GM18507 (cell line): ENCODE results near the gene FBL.
"Not testable (repeated sequence)": the region's sequence is repeated elsewhere in the genome, so short reads cannot be mapped to it uniquely, and the experiment has no call there.

Experiments used
- DNase-seq: peaks from one replicate; pipeline ENCODE4 v3.0.0; 2011; ENCODE audit warnings: low read depth; ENCODE audit not compliant: insufficient read length; ENCODE audit errors: extremely low spot score
- FAIRE-seq: peaks from 2 replicates; lab custom pipeline; 2011; peaks lifted over from hg19 to GRCh38; lab: Jason Lieb, UNC

FBL gene

GRCh38 chr19:39878398-39878797, 32.2 kb upstream of the FBL start:
- no peak for DNase-seq
- FAIRE-seq = no peak

- FAIRE-seq, DNase-seq: not testable (repeated sequence)
Observed at GRCh38 chr19:39877982-39878381, 31.8 kb upstream of the FBL start.

GRCh38 chr19:39877488-39877887, 31.3 kb upstream of the FBL start:
- not testable (repeated sequence) for DNase-seq, FAIRE-seq

DNA sequence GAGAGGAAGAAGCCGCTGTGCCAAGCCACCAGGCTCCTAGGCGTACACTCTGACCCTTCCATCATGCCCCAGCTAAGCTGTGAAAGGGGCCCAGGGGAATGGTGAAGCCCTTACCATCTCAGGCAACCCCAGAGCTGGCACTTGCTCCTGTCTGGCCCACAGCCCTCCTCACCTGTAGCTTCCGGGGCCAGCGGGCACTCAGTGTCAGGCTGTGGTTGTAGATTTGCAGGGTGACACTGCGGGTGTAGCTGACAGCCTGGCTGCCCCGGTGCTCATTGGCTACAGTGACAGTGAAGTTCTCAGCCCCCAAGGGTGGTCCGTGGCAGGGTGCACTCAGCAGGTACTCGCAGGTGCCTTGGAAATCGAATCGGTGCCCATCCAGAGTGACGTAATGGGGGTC, 30.3 kb upstream of the FBL start:
- not testable (repeated sequence) for DNase-seq, FAIRE-seq

DNA sequence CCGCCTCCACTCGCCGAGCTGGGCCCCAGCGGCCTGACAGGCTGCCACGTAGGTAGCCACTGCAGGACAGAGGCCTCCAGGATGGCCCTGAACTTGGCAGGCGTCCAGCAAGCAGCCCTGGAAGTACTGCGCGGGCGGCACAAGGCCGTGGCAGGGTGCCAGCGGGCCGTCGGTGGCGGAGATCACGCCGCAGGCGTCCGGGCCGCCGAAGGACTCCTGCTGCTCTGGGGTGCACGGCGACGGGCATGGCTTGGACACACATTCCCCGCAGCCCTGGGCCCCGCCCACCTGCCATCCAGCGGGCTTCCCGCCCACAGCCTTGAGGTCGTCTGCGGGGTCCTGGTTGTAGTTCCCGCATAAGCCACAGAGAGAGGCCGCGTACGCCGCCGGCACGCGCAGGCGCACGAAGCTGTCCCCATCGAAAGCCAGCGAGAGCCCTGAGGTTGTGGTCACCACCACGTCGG, 29.3 kb upstream of the FBL start:
- FAIRE-seq, DNase-seq: not testable (repeated sequence)

DNA sequence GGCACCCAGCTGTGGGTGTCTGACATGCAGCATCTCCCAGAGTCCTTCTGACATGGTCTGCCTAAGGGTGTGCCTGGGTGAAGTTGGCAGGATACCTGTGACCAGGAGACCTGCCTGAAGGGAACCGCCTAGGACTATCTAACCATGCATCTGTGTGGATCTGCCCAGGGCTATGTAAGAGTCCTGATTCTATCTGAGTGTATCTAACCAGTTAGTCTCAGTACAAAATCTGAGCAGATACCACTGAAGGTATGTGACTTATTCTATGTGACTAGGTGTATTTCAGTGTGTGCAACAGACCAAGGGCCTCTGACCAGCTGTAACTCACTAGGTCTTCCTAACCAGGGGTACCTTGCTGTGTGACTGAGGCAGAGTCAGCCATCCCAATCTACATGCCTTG, 28.2 kb upstream of the FBL start:
- FAIRE-seq (no peak), DNase-seq (no peak)

- DNase-seq (no peak), FAIRE-seq (no peak)
Observed at GRCh38 chr19:39873385-39873784, 27.2 kb upstream of the FBL start.

DNA sequence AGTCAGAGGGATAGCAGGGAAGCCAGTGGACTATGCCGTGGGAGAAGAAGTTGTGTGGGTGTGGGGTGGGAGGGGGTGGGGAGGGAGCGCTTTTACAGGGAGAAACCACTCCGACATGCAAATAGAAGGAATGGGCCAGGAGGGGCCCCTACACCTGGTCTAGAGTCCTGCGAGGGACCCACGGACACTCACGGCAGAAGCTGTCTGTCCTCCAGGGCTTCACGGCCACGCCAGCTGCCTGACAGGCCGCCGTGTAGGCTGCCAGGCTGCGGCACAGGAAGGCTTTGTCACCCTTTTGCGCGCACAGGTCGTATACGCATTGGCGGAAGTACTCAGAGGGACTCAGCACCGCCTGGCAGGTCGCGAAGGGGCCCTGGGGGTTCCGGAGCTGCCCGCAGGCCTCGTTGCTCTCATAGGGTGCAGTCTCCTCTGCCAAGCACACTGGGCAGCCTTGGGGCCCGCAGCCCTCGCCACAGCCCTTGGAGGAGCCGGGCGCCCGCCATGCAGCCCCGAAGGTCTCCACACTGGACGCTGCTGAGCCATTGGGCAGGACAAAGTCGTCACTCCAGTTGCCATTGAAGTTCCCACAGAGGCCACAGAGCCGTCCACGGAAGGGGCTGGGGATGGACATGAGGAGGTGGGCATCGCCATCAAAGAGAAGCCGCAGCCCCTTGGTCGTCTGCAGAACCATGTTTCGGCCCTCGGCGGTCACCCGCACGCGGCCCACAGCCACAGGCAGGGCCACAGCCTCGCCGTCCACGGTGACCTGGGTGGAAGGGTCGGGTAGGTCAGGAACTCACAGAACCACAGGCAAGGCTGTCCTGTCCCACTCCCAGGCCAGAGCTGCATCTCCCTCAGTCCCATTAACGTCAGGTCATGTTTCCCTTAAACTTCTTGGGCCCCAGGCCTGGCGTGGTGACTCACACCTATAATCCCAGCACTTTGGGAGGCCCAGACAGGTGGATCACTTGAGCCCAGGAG, 26.0 kb upstream of the FBL start:
- FAIRE-seq (no peak), DNase-seq (no peak)

- FAIRE-seq = no peak
- no peak for DNase-seq
Observed at GRCh38 chr19:39871362-39871761, 25.2 kb upstream of the FBL start.

- DNase-seq (no peak), FAIRE-seq (no peak)
Observed at GRCh38 chr19:39870171-39870971, 24.2 kb upstream of the FBL start.

GRCh38 chr19:39867952-39868351, 21.8 kb upstream of the FBL start:
- no peak for FAIRE-seq
- no peak for DNase-seq

DNA sequence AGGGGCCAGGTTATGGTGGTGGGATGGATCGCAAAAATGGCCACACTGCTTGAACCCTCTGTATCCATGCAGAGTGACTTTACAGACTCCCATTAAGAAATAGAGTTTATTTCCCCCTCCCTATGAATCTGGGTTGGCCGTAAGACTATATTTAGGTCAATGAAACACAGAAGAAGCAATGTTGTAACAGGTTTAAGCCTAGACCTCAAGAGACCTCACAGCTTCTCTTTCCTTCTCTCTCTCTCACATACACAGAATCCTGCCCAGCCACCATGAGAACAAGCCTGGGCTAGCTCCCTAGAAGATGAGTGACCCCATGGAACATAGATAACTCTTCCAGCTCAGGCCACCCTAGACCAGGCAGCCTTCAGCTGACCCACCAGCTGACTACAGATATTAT, 21.0 kb upstream of the FBL start:
- no peak for DNase-seq
- FAIRE-seq = no peak

GRCh38 chr19:39865953-39866352, 19.8 kb upstream of the FBL start:
- FAIRE-seq (no peak), DNase-seq (no peak)

- no peak for DNase-seq
- no peak for FAIRE-seq
Observed at GRCh38 chr19:39865186-39865585, 19.0 kb upstream of the FBL start.

DNA sequence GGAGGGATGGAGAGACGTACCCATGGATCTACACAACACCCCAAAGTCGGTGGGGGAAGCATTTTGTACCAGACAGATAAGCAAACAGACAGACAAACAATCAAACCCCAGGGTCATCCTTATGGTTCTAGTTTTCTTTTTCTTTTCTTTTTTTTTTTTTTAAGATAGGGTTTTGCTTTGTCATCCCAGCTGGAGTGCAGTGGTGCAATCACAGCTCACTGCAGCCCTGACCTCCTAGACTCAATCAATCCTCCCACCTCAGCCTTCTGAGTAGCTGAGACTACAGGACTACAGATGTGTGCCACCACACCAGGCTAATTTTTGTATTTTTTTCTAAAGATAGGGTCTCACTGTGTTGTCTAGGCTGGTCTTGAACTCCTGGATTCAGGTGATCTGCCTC, 17.9 kb upstream of the FBL start:
- FAIRE-seq = no peak
- DNase-seq = no peak

- FAIRE-seq (no peak), DNase-seq (no peak)
Observed at GRCh38 chr19:39858541-39858940, 12.4 kb upstream of the FBL start.

GRCh38 chr19:39852882-39853281, 6.7 kb upstream of the FBL start:
- no peak for FAIRE-seq
- DNase-seq = no peak

- DNase-seq = no peak
- FAIRE-seq = no peak
Observed at GRCh38 chr19:39850892-39851291, 4.7 kb upstream of the FBL start.

DNA sequence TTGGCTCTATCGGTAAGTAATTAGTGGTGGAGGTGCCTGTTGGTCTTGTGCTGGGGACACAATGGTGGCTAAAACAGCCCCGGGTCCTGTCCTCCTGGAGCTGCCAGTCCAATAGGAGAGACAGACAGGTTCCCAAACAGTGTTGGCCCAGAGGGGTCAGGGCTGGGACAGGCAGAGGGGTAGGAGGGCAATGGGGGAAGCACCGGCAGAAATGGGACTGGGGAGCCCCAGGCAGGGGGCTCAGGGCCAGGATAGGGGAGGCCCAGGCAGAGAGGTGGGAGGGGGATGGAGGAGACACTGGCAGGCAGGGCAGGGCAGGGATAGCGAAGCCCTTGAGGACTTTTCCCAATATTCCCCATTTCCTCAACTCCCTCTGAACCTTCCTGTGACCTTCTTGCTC, 2.2 kb upstream of the FBL start:
- FAIRE-seq = no peak
- no peak for DNase-seq

GRCh38 chr19:39847525-39847924, 1.3 kb upstream of the FBL start:
- FAIRE-seq = no peak
- DNase-seq = no peak
